Measurements from ENCODE around the gene RFNG.

Gene RFNG

GRCh38 chr17:82051776-82052637 lies at the start of gene RFNG, which contains the start of gene GPS1:
TSS of gene RFNG (minus strand) at chr17:82051811. CDS start at chr17:82051766, 45 bp downstream.
TSS of gene GPS1 (plus strand) at chr17:82051898. CDS start at chr17:82051932, 34 bp downstream.
- in situ Hi-C loops (cut with HindIII; ENCODE audit: low pct_ligation_motif_present, low pct_unique_long_range_greater_than_20kb, low sequenced_read_pairs) = no loop called here
- DNase-seq = peak; percentile 63

- no peak for DNase-seq
- in situ Hi-C loops (cut with HindIII; ENCODE audit: low pct_ligation_motif_present, low pct_unique_long_range_greater_than_20kb, low sequenced_read_pairs) = no loop called here
These were observed 49.7 kb upstream of the RFNG start for GRCh38 chr17:82101301-82101715.

GRCh38 chr17:82100502-82101298 lies 49.1 kb upstream of the RFNG start:
- DNase-seq = no peak
- in situ Hi-C loops (cut with HindIII; ENCODE audit: low pct_ligation_motif_present, low pct_unique_long_range_greater_than_20kb, low sequenced_read_pairs) = no loop called here

GRCh38 chr17:82098939-82099763 lies 47.5 kb upstream of the RFNG start:
- in situ Hi-C loops (cut with HindIII; ENCODE audit: low pct_ligation_motif_present, low pct_unique_long_range_greater_than_20kb, low sequenced_read_pairs) = no loop called here
- DNase-seq = no peak

- in situ Hi-C loops (cut with HindIII; ENCODE audit: low pct_ligation_motif_present, low pct_unique_long_range_greater_than_20kb, low sequenced_read_pairs) = no loop called here
- peak; percentile 97 for DNase-seq
These were observed 46.7 kb upstream of the RFNG start, which contains the start of gene FASN for GRCh38 chr17:82098169-82098938. TSS of gene FASN (minus strand) at chr17:82098236. CDS start at chr17:82096445, 1,791 bp downstream.

GRCh38 chr17:82097919-82098168 lies 46.2 kb upstream of the RFNG start:
- in situ Hi-C loops (cut with HindIII; ENCODE audit: low pct_ligation_motif_present, low pct_unique_long_range_greater_than_20kb, low sequenced_read_pairs) = no loop called here
- no peak for DNase-seq

- in situ Hi-C loops (cut with HindIII; ENCODE audit: low pct_ligation_motif_present, low pct_unique_long_range_greater_than_20kb, low sequenced_read_pairs) = no loop called here
- peak; percentile 66 for DNase-seq
These were observed 45.7 kb upstream of the RFNG start for GRCh38 chr17:82097184-82097918.

- in situ Hi-C loops (cut with HindIII; ENCODE audit: low pct_ligation_motif_present, low pct_unique_long_range_greater_than_20kb, low sequenced_read_pairs) = no loop called here
These were observed 45.1 kb upstream of the RFNG start for GRCh38 chr17:82096709-82097183.

GRCh38 chr17:82095777-82096708 lies 44.4 kb upstream of the RFNG start:
- in situ Hi-C loops (cut with HindIII; ENCODE audit: low pct_ligation_motif_present, low pct_unique_long_range_greater_than_20kb, low sequenced_read_pairs) = no loop called here
- no peak for DNase-seq

More at GRCh38 chr17:82096709-82097183, 45.1 kb upstream of the RFNG start:
- no peak for DNase-seq

GRCh38 chr17:82094931-82095776 lies 43.5 kb upstream of the RFNG start:
- in situ Hi-C loops (cut with HindIII; ENCODE audit: low pct_ligation_motif_present, low pct_unique_long_range_greater_than_20kb, low sequenced_read_pairs) = no loop called here
- no peak for DNase-seq

GRCh38 chr17:82092995-82093751 lies 41.6 kb upstream of the RFNG start:
- DNase-seq = no peak
- in situ Hi-C loops (cut with HindIII; ENCODE audit: low pct_ligation_motif_present, low pct_unique_long_range_greater_than_20kb, low sequenced_read_pairs) = no loop called here

GRCh38 chr17:82092628-82092994 lies 41.0 kb upstream of the RFNG start:
- no peak for DNase-seq
- in situ Hi-C loops (cut with HindIII; ENCODE audit: low pct_ligation_motif_present, low pct_unique_long_range_greater_than_20kb, low sequenced_read_pairs) = no loop called here

GRCh38 chr17:82092094-82092586 lies 40.5 kb upstream of the RFNG start:
- in situ Hi-C loops (cut with HindIII; ENCODE audit: low pct_ligation_motif_present, low pct_unique_long_range_greater_than_20kb, low sequenced_read_pairs) = no loop called here
- DNase-seq = no peak

GRCh38 chr17:82091264-82092066 lies 39.9 kb upstream of the RFNG start:
- in situ Hi-C loops (cut with HindIII; ENCODE audit: low pct_ligation_motif_present, low pct_unique_long_range_greater_than_20kb, low sequenced_read_pairs) = no loop called here
- no peak for DNase-seq
